GM23248 (cell line): ENCODE measurements around the gene GALNT17. TPM values are rescaled to one million over a fixed set of nuclear protein-coding genes. Genes with fewer than 3 reads are reported as not detected.

ENCODE experiments used
- DNase-seq: peaks from one replicate; pipeline ENCODE4 v3.0.0-alpha.2; 2015
- H2AFZ ChIP-seq: fragments of 200-600 bp; sonication (generic); 2 replicates; pipeline ENCODE4 v1.6.1; 2016; ENCODE audit warnings: antibody characterized with exemption
- H3F3A ChIP-seq: fragments of 200-600 bp; sonication (generic); 2 replicates; pipeline ENCODE4 v1.6.1; 2016; ENCODE audit warnings: mild to moderate bottlenecking, antibody characterized with exemption, mixed run types; ENCODE audit not compliant: insufficient read depth
- H3K27ac ChIP-seq: fragments of 200-600 bp; sonication (generic); 2 replicates; pipeline ENCODE4 v1.5.1; 2016; ENCODE audit warnings: mild to moderate bottlenecking
- H3K27me3 ChIP-seq: fragments of 200-600 bp; sonication (generic); replicated peaks from 2 replicates; pipeline ENCODE4 v1.6.1; 2016; ENCODE audit warnings: mild to moderate bottlenecking; ENCODE audit not compliant: insufficient read depth
- H3K36me3 ChIP-seq: fragments of 200-600 bp; sonication (generic); 2 replicates; pipeline ENCODE4 v1.6.1; 2016; ENCODE audit warnings: low read depth, mild to moderate bottlenecking
- H3K4me1 ChIP-seq: fragments of 200-600 bp; sonication (generic); 2 replicates; pipeline ENCODE4 v1.6.1; 2016; ENCODE audit warnings: mild to moderate bottlenecking; ENCODE audit not compliant: insufficient read depth
- H3K4me2 ChIP-seq: fragments of 200-600 bp; sonication (generic); one replicate; pipeline ENCODE4 v1.6.1; 2016; ENCODE audit warnings: mild to moderate bottlenecking; ENCODE audit not compliant: unreplicated experiment
- H3K4me3 ChIP-seq: fragments of 200-600 bp; sonication (generic); 2 replicates; pipeline ENCODE4 v1.5.1; 2016; ENCODE audit warnings: mild to moderate bottlenecking
- H3K79me2 ChIP-seq: fragments of 200-600 bp; sonication (generic); 2 replicates; pipeline ENCODE4 v1.6.1; 2016; ENCODE audit warnings: mild to moderate bottlenecking; ENCODE audit not compliant: insufficient read depth
- H3K9ac ChIP-seq: fragments of 200-600 bp; sonication (generic); 2 replicates; pipeline ENCODE4 v1.6.1; 2016; ENCODE audit warnings: mild to moderate bottlenecking
- H3K9me2 ChIP-seq: fragments of 200-600 bp; sonication (generic); 2 replicates; pipeline ENCODE4 v1.6.1; 2016; ENCODE audit warnings: mixed run types, mild to moderate bottlenecking, moderate library complexity; ENCODE audit not compliant: insufficient read depth
- H3K9me3 ChIP-seq: fragments of 200-600 bp; sonication (generic); one replicate; pipeline ENCODE4 v1.6.1; 2017; ENCODE audit warnings: low read depth
- H4K20me1 ChIP-seq: fragments of 200-600 bp; sonication (generic); 2 replicates; pipeline ENCODE4 v1.6.0; 2016; ENCODE audit not compliant: insufficient read depth
- EZH2 ChIP-seq: fragments of 200-600 bp; sonication (generic); IDR thresholded peaks from 2 replicates; pipeline ENCODE4 v1.6.1; 2018; ENCODE audit warnings: antibody characterized with exemption, mild to moderate bottlenecking; ENCODE audit not compliant: insufficient read depth, poor library complexity, severe bottlenecking
- EZH2phosphoT487 ChIP-seq: fragments of 200-600 bp; sonication (generic); IDR thresholded peaks from 2 replicates; pipeline ENCODE4 v1.6.1; 2018; ENCODE audit warnings: antibody characterized with exemption, moderate library complexity, mild to moderate bottlenecking, low read depth; ENCODE audit not compliant: insufficient read depth
- WGBS, 2 experiments: methylation state at CpG; one replicate each; pipeline ENCODE4 v1.1.6; 2015 to 2017; ENCODE audit warnings: low lambda C conversion rate in 2 of 2, low coverage in 1 of 2; ENCODE audit errors: missing lambda C conversion rate in 2 of 2; 5-methylcytosine and 5-hydroxymethylcytosine counted together
- in situ Hi-C: fragments of 300-500 bp; cut with MboI; formaldehyde crosslinking; loops from 2 replicates; pipeline ENCODE4 v1.15.0; 2020
- polyA plus RNA-seq: library from polyadenylated mRNA; unstranded; fragments of >200 nt; fragmentation: Nextera tagmentation; extraction: Ambion mirVana; gene quantifications from 2 replicates; pipeline ENCODE4 v1.2.1, GENCODE V29; 2016
- total RNA-seq: library from RNA; depleted of rRNA; stranded (reverse); fragments of >200 nt; shearing (Covaris generic); gene quantifications from 2 replicates; pipeline ENCODE4 v1.2.3, GENCODE V29; 2014

GALNT17 gene
- total and polyA plus RNA-seq, 2 experiments from 2014 or later = not detected

DNA sequence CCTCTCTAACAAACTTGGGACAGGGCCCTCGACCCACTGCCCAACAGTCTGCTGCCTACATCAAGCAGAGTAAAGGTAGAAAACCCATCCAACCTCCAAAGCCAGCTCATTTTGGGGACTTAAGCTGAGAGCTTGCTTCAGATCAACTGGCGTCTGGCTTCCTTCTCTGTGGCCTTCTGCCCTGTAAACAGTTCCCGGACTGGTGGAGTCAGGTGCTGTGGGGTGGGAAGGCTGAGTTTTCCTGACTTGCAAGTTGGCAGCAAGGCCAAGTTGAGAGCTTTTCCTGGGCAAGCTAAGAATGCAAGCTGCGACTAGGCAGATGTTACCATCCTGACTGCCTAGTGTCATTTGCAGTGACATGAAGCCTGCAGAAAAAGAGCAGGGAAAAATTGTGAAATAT, 3.7 kb downstream of the GALNT17 start:
- Histone ChIP-seq H3K27ac (no peak overlapping the region), H3K36me3 (no peaks in the 10 kb centered on the region), H3K9me3 (no peaks in the 10 kb centered on the region), H3K9ac (no peak overlapping the region), H3K27me3 (peaks cover 9% of the 10 kb centered on the region), H3K4me1 (no peaks in the 10 kb centered on the region), H3K79me2 (no peaks in the 10 kb centered on the region), H3K4me2 (no peak overlapping the region), H3F3A (no peaks in the 10 kb centered on the region), H3K9me2 (no peaks in the 10 kb centered on the region), H2AFZ (no peak overlapping the region), H4K20me1 (no peaks in the 10 kb centered on the region), H3K4me3 (no peak overlapping the region)
- no peak for DNase-seq
- 12 to 20% methylated on average over 4 of the region's 4 CpGs for WGBS, 2 experiments
- in situ Hi-C loops = no loop called here
- TF ChIP-seq EZH2 (no peak), EZH2phosphoT487 (no peak)

GRCh38 chr7:71137479-71137878, 5.5 kb downstream of the GALNT17 start:
- Histone ChIP-seq H3K79me2 (no peaks in the 10 kb centered on the region), H3K9me2 (no peaks in the 10 kb centered on the region), H3K9ac (no peak overlapping the region), H3K4me3 (no peak overlapping the region), H3K36me3 (no peaks in the 10 kb centered on the region), H2AFZ (no peak overlapping the region), H3F3A (no peaks in the 10 kb centered on the region), H3K9me3 (no peaks in the 10 kb centered on the region), H3K4me1 (no peaks in the 10 kb centered on the region), H3K4me2 (no peak overlapping the region), H4K20me1 (no peaks in the 10 kb centered on the region), H3K27ac (no peak overlapping the region), H3K27me3 (no peaks in the 10 kb centered on the region)
- TF ChIP-seq EZH2phosphoT487 = no peak
- TF ChIP-seq EZH2 = no peak
- in situ Hi-C loops = no loop called here
- DNase-seq = no peak
- 60 to 69% methylated on average over 7 of the region's 7 CpGs for WGBS, 2 experiments

DNA sequence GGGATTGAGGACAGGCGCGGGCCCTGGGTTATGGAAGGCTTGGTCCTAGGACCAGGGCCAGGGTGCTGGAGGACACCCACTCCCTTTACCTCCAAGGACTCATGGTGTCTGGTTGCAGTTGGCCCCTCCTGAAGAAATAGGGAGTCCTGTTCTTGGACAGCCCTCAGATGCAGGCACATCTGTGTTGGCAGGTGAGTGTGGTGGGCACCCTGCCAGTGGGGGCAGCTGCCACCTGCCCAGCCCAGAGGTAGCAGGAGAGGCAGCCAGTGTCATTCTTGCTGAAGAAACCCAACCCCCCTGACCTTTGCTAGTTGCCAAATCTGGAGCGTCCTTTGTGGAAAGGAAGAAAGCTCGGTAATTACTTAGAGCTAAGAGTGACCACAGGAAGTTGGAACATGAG, 8.3 kb downstream of the GALNT17 start:
- H3K9ac ChIP-seq = no peak overlapping the region
- no peaks in the 10 kb centered on the region for H3K9me3 ChIP-seq
- H3K4me2 ChIP-seq = no peak overlapping the region
- no peaks in the 10 kb centered on the region for H3F3A ChIP-seq
- H3K79me2 ChIP-seq = no peaks in the 10 kb centered on the region
- no peaks in the 10 kb centered on the region for H3K9me2 ChIP-seq
- H3K4me3 ChIP-seq = no peak overlapping the region
- DNase-seq = no peak
- H3K4me1 ChIP-seq = no peaks in the 10 kb centered on the region
- TF ChIP-seq EZH2phosphoT487 (no peak), EZH2 (no peak)
- no peak overlapping the region for H2AFZ ChIP-seq
- in situ Hi-C loops = no loop called here
- no peaks in the 10 kb centered on the region for H4K20me1 ChIP-seq
- WGBS, 2 experiments = 45 to 48% methylated on average over 4 of the region's 4 CpGs
- no peaks in the 10 kb centered on the region for H3K36me3 ChIP-seq
- no peaks in the 10 kb centered on the region for H3K27me3 ChIP-seq
- no peak overlapping the region for H3K27ac ChIP-seq

GRCh38 chr7:71144963-71145362, 13.0 kb downstream of the GALNT17 start:
- Histone ChIP-seq H3K9me2 (no peaks in the 10 kb centered on the region), H3K4me1 (no peaks in the 10 kb centered on the region), H3K79me2 (no peaks in the 10 kb centered on the region), H3K36me3 (no peaks in the 10 kb centered on the region), H3K9me3 (no peaks in the 10 kb centered on the region), H3K4me3 (no peak overlapping the region), H3K9ac (no peak overlapping the region), H3F3A (no peaks in the 10 kb centered on the region), H3K27me3 (no peaks in the 10 kb centered on the region), H2AFZ (no peak overlapping the region), H4K20me1 (no peaks in the 10 kb centered on the region), H3K27ac (no peak overlapping the region), H3K4me2 (no peak overlapping the region)
- DNase-seq = no peak
- TF ChIP-seq EZH2phosphoT487 (no peak), EZH2 (no peak)
- in situ Hi-C loops = no loop called here
- WGBS, 2 experiments = 25 to 35% methylated on average over 6 of the region's 6 CpGs
